Tibial nerve (tissue), 4 donors: ENCODE data around the gene PRIM1.

Source experiments
- EP300 ChIP-seq, 2 donors: sonication (generic); formaldehyde crosslinking; IDR thresholded peaks; one replicate each; pipeline ENCODE4 v1.6.1; 2017; ENCODE audit warnings: antibody characterized with exemption in 2 of 2, mild to moderate bottlenecking in 1 of 2
- TF ChIP-seq, protein P1 (sequence below), 5 experiments: fragments of 200-600 bp in 3 of 5; fragments of 450-650 bp in 2 of 5; sonication (generic) in 3 of 5; IDR thresholded peaks; one replicate each; pipeline ENCODE4 v1.5.1; 2016 to 2019; ENCODE audit warnings: antibody characterized with exemption in 5 of 5, mild to moderate bottlenecking in 3 of 5, moderate library complexity in 2 of 5

DNA sequence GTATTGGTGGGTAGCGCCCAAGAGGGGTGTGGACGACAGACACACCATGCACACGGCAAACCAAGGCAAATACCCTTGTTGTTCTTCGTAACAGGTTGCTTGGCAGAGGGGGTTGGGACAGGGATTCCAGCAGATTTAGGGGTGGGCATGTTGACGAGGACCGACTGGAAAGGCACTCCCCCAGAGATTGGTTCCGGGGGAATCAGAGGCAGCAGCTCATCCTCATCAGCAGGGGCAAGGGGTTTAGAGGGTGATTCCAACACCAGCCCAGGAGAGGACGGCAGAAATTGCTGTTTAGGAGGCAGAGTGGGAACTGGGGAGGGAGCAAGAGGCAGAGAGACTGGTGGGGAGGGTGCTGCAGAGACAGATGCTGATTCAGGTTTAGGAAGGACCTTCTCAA, 36.3 kb downstream of the PRIM1 start:
- TF ChIP-seq, protein P1, sequence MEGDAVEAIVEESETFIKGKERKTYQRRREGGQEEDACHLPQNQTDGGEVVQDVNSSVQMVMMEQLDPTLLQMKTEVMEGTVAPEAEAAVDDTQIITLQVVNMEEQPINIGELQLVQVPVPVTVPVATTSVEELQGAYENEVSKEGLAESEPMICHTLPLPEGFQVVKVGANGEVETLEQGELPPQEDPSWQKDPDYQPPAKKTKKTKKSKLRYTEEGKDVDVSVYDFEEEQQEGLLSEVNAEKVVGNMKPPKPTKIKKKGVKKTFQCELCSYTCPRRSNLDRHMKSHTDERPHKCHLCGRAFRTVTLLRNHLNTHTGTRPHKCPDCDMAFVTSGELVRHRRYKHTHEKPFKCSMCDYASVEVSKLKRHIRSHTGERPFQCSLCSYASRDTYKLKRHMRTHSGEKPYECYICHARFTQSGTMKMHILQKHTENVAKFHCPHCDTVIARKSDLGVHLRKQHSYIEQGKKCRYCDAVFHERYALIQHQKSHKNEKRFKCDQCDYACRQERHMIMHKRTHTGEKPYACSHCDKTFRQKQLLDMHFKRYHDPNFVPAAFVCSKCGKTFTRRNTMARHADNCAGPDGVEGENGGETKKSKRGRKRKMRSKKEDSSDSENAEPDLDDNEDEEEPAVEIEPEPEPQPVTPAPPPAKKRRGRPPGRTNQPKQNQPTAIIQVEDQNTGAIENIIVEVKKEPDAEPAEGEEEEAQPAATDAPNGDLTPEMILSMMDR (IDR thresholded peaks at IDR 0.05): no peak
- no peak for TF ChIP-seq EP300 (IDR thresholded peaks at IDR 0.05)
